ENCODE measurements around the gene LDLRAD3.

GRCh38 chr11:36141956-36142355 lies 198.1 kb downstream of the LDLRAD3 start:
- TF ChIP-seq CTCF (IDR thresholded peaks at IDR 0.05; ENCODE audit: insufficient read depth, low read depth, low read length) (no peak), EZH2 (IDR thresholded peaks at IDR 0.05; ENCODE audit: insufficient read depth, low read length) (no peak)
